MCF 10A (cell line): ENCODE results near the gene PREP. TPM values are rescaled to one million over a fixed set of nuclear protein-coding genes. Genes with fewer than 3 reads are reported as not detected.

Experiments
- BruUV-seq: library from RNA; stranded (reverse); fragments of 400-500 nt; replicated peaks from 2 replicates; lab custom pipeline; 2021; lab: Mats Ljungman, UMichigan
- CTCF ChIA-PET: fragments of 300-600 bp; sonication (Branson Sonifier 250); formaldehyde crosslinking; extraction: SDS; loops from one replicate; lab custom pipeline; 2021; ENCODE audit warnings: antibody characterized with exemption, inconsistent platforms; lab: Yijun Ruan, JAX
- POLR2A ChIA-PET: fragments of 300-600, 350-650 bp; sonication (Branson Sonifier 250); formaldehyde crosslinking; extraction: SDS; loops from one replicate; lab custom pipeline; 2020; ENCODE audit warnings: antibody characterized with exemption, inconsistent platforms; lab: Yijun Ruan, JAX
- DNase-seq: peaks from one replicate; pipeline ENCODE4 v3.0.0-alpha.2; 2018; ENCODE audit not compliant: unreplicated experiment
- H3K27ac Mint-ChIP-seq: one replicate; pipeline ENCODE4 v1.8.0; 2022; ENCODE audit warnings: mild to moderate bottlenecking, low read depth, mixed read lengths; ENCODE audit not compliant: unreplicated experiment
- H3K27me3 Mint-ChIP-seq: one replicate; pipeline ENCODE4 v1.8.0; 2022; ENCODE audit warnings: mixed read lengths; ENCODE audit not compliant: insufficient read depth, unreplicated experiment
- H3K36me3 Mint-ChIP-seq: one replicate; pipeline ENCODE4 v1.8.0; 2022; ENCODE audit warnings: mild to moderate bottlenecking, moderate library complexity, mixed read lengths; ENCODE audit not compliant: insufficient read depth, unreplicated experiment
- H3K4me1 Mint-ChIP-seq: one replicate; pipeline ENCODE4 v1.8.0; 2022; ENCODE audit warnings: mixed read lengths; ENCODE audit not compliant: insufficient read depth, unreplicated experiment
- H3K4me3 Mint-ChIP-seq: one replicate; pipeline ENCODE4 v1.8.0; 2022; ENCODE audit warnings: mild to moderate bottlenecking, moderate library complexity, mixed read lengths; ENCODE audit not compliant: unreplicated experiment
- H3K9me3 Mint-ChIP-seq: one replicate; pipeline ENCODE4 v1.8.0; 2022; ENCODE audit warnings: mixed read lengths; ENCODE audit not compliant: unreplicated experiment
- intact Hi-C: fragments of 100-400 bp; cut with micrococcal nuclease; formaldehyde crosslinking; loops from 2 replicates; pipeline ENCODE4 v1.14.1; 2022
- total RNA-seq: library from RNA; stranded (reverse); gene quantifications from 2 replicates; pipeline ENCODE4 v1.2.3, GENCODE V29; 2022
- TF ChIP-seq, protein P1 (sequence below): fragments of 200-600 bp; IDR thresholded peaks from one replicate; pipeline ENCODE4 v1.8.0; 2022; ENCODE audit warnings: antibody characterized with exemption, mild to moderate bottlenecking; ENCODE audit not compliant: unreplicated experiment

Gene PREP
- total RNA-seq, 1 experiment from 2014 or later: 67.6 TPM

DNA sequence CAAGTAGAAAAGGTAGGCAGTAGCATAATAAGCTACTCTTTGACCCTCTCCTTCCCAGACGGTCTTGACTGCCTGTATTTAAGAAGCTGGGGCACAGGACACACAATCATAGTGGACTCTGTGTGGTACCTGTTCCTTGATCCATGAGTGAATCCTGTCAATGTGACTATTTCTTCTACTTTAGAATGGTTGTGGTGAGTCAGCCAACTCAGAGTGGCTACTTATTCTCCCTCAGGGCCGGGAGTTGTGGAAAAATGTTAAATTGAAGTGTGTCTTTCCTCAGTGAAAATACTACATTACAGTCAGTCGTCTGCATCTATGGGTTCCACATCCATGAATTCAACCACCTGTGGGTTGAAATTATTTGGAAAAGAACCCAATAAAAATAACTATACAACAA lies 30.8 kb upstream of the PREP start:
- CTCF ChIA-PET: interaction anchor here (0.6 to 1.3 kb wide), 6 partner anchors 9 to 833 kb away, joined by 3 to 8 read pairs (median 4); no protein-coding TSS in a partner anchor

GRCh38 chr6:105432797-105433196 lies 29.9 kb upstream of the PREP start:
- CTCF ChIA-PET: interaction anchor here (0.5 to 3.0 kb wide), 14 partner anchors 10 to 907 kb away, joined by 3 to 22 read pairs (median 4); no protein-coding TSS in a partner anchor
- Mint-ChIP-seq H3K4me3 (no peak overlapping the region), H3K4me1 (peaks cover 17% of the 10 kb centered on the region), H3K9me3 (no peaks in the 10 kb centered on the region), H3K36me3 (no peaks in the 10 kb centered on the region), H3K27me3 (no peaks in the 10 kb centered on the region), H3K27ac (peak overlapping the region; percentile 7)
- no TSS peak for BruUV-seq
- peak; percentile 78 for DNase-seq
- TF ChIP-seq, protein P1, sequence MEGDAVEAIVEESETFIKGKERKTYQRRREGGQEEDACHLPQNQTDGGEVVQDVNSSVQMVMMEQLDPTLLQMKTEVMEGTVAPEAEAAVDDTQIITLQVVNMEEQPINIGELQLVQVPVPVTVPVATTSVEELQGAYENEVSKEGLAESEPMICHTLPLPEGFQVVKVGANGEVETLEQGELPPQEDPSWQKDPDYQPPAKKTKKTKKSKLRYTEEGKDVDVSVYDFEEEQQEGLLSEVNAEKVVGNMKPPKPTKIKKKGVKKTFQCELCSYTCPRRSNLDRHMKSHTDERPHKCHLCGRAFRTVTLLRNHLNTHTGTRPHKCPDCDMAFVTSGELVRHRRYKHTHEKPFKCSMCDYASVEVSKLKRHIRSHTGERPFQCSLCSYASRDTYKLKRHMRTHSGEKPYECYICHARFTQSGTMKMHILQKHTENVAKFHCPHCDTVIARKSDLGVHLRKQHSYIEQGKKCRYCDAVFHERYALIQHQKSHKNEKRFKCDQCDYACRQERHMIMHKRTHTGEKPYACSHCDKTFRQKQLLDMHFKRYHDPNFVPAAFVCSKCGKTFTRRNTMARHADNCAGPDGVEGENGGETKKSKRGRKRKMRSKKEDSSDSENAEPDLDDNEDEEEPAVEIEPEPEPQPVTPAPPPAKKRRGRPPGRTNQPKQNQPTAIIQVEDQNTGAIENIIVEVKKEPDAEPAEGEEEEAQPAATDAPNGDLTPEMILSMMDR: no peak
- POLR2A ChIA-PET: interaction anchor here (0.8 to 2.2 kb wide), 11 partner anchors 25 to 893 kb away, joined by 3 to 10 read pairs (median 4); partner anchors contain the start of genes ATG5 and PRDM1
- intact Hi-C loops: loop anchor here (2.0 kb wide), 1 partner anchor 168 kb away; no protein-coding TSS in a partner anchor

More for the DNA sequence above, 30.8 kb upstream of the PREP start:
- Mint-ChIP-seq H3K36me3 (no peaks in the 10 kb centered on the region), H3K27me3 (no peaks in the 10 kb centered on the region), H3K4me3 (no peak overlapping the region), H3K9me3 (no peaks in the 10 kb centered on the region), H3K27ac (peak overlapping the region; percentile 7), H3K4me1 (peaks cover 8% of the 10 kb centered on the region)
- POLR2A ChIA-PET: interaction anchor here (0.6 to 1.7 kb wide), 5 partner anchors 25 to 876 kb away, joined by 3 to 5 read pairs (median 3); no protein-coding TSS in a partner anchor
- intact Hi-C loops: loop anchor here (2.0 kb wide), 1 partner anchor 167 kb away; no protein-coding TSS in a partner anchor
- no TSS peak for BruUV-seq
- TF ChIP-seq, protein P1: no peak
- no peak for DNase-seq

GRCh38 chr6:105431226-105431625 lies 28.3 kb upstream of the PREP start:
- CTCF ChIA-PET: interaction anchor here (0.6 to 3.0 kb wide), 39 partner anchors 9 to 1135 kb away, joined by 3 to 24 read pairs (median 4); partner anchors contain the start of gene PRDM1
- BruUV-seq: no TSS peak
- Mint-ChIP-seq H3K9me3 (no peaks in the 10 kb centered on the region), H3K27me3 (no peaks in the 10 kb centered on the region), H3K4me3 (no peak overlapping the region), H3K36me3 (no peaks in the 10 kb centered on the region), H3K27ac (no peak overlapping the region), H3K4me1 (peaks cover 26% of the 10 kb centered on the region)
- POLR2A ChIA-PET: interaction anchor here (0.6 to 2.2 kb wide), 12 partner anchors 28 to 895 kb away, joined by 3 to 10 read pairs (median 3); partner anchors contain the start of genes ATG5 and PRDM1
- DNase-seq: peak; percentile 70
- TF ChIP-seq, protein P1: peak; percentile 57
- intact Hi-C loops: loop anchor here (1.0 to 2.0 kb wide), 5 partner anchors 53 to 870 kb away; no protein-coding TSS in a partner anchor

DNA sequence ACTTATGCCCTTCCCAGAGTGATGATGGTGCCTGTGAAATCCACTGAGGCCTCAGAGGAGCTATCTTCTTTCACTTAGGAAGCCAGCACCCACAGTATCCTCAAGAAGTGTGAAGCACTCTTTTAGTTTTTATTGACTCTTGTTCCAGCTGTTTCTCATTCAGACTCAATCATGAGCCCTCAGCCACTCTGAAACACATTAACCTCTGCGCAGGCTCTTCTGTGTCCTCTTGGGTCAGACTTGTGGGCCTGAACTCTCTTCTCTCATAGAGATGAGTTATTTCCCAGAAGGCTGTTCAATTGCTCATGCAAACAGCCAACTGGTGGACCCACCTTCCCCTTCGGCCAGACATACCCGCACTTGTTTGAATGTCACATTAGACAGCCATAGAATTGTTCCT lies 27.8 kb upstream of the PREP start:
- Mint-ChIP-seq H3K27ac (no peak overlapping the region), H3K9me3 (no peaks in the 10 kb centered on the region), H3K27me3 (no peaks in the 10 kb centered on the region), H3K36me3 (no peaks in the 10 kb centered on the region), H3K4me3 (no peak overlapping the region), H3K4me1 (peaks cover 26% of the 10 kb centered on the region)
- no peak for DNase-seq
- TF ChIP-seq, protein P1: no peak
- POLR2A ChIA-PET: interaction anchor here (0.6 to 2.1 kb wide), 7 partner anchors 57 to 895 kb away, joined by 3 to 6 read pairs (median 3); partner anchors contain the start of gene ATG5
- no TSS peak for BruUV-seq
- intact Hi-C loops: loop anchor here (1.0 to 2.0 kb wide), 5 partner anchors 54 to 870 kb away; no protein-coding TSS in a partner anchor
- CTCF ChIA-PET: interaction anchor here (0.6 to 3.0 kb wide), 16 partner anchors 8 to 1136 kb away, joined by 3 to 24 read pairs (median 4); partner anchors contain the start of gene PRDM1
